Breast epithelium (tissue), 3 donors: ENCODE data around the gene KIAA0825.
"Not testable (repeated sequence)": the region's sequence is repeated elsewhere in the genome, so short reads cannot be mapped to it uniquely, and the experiment has no call there.

Source experiments
- CTCF ChIP-seq, 3 donors: fragments of 450-650 bp; IDR thresholded peaks; one replicate each; pipeline ENCODE4 v1.5.1; 2016 to 2017; ENCODE audit warnings: antibody characterized with exemption in 3 of 3, mild to moderate bottlenecking in 3 of 3, moderate library complexity in 3 of 3
- POLR2A ChIP-seq: fragments of 450-650 bp; IDR thresholded peaks from one replicate; pipeline ENCODE4 v1.6.1; 2016; ENCODE audit warnings: antibody characterized with exemption, mild to moderate bottlenecking, moderate library complexity
- POLR2AphosphoS5 ChIP-seq, 3 donors: sonication (generic); formaldehyde crosslinking; IDR thresholded peaks; one replicate each; pipeline ENCODE4 v1.6.1; 2017; ENCODE audit warnings: antibody characterized with exemption in 3 of 3

- not testable (repeated sequence) for TF ChIP-seq POLR2AphosphoS5 (IDR thresholded peaks at IDR 0.05); CTCF (IDR thresholded peaks at IDR 0.05); POLR2A
Measured at GRCh38 chr5:94170158-94170557, 448.2 kb downstream of the KIAA0825 start.
